HEK293 (cell line): ENCODE data around the gene CA11.

ENCODE experiments used
- MYNN ChIP-seq: fragments of 450-650 bp; formaldehyde crosslinking; IDR thresholded peaks from 2 replicates; pipeline ENCODE4 v1.5.1; 2016; ENCODE audit warnings: missing biosample characterization, missing genetic modification characterization, borderline replicate concordance
- PRDM2 ChIP-seq: fragments of 450-650 bp; formaldehyde crosslinking; IDR thresholded peaks from 2 replicates; pipeline ENCODE4 v1.5.1; 2016; ENCODE audit warnings: missing biosample characterization, missing genetic modification characterization, borderline replicate concordance
- SCRT2 ChIP-seq: fragments of 450-650 bp; formaldehyde crosslinking; IDR thresholded peaks from 2 replicates; pipeline ENCODE4 v1.5.1; 2016; ENCODE audit warnings: missing biosample characterization, missing genetic modification characterization
- TCF7L2 ChIP-seq: IDR thresholded peaks from 2 replicates; pipeline ENCODE4 v1.6.1; 2011; ENCODE audit warnings: low read depth, mild to moderate bottlenecking, inconsistent platforms, low read length, moderate library complexity, borderline replicate concordance
- WT1 ChIP-seq: fragments of 450-650 bp; formaldehyde crosslinking; IDR thresholded peaks from 2 replicates; pipeline ENCODE4 v1.5.1; 2016; ENCODE audit warnings: missing biosample characterization, missing genetic modification characterization
- ZBTB26 ChIP-seq: fragments of 450-650 bp; formaldehyde crosslinking; optimal IDR thresholded peaks from 2 replicates; pipeline ENCODE3; 2016; ENCODE audit warnings: missing biosample characterization, mild to moderate bottlenecking, missing genetic modification characterization
- ZNF148 ChIP-seq: fragments of 450-650 bp; formaldehyde crosslinking; IDR thresholded peaks from 2 replicates; pipeline ENCODE4 v1.5.0; 2017; ENCODE audit warnings: missing biosample characterization, missing genetic modification characterization, borderline replicate concordance
- ZNF2 ChIP-seq: fragments of 450-650 bp; formaldehyde crosslinking; IDR thresholded peaks from 2 replicates; pipeline ENCODE4 v1.5.1; 2016; ENCODE audit warnings: missing biosample characterization, missing genetic modification characterization
- ZNF202 ChIP-seq: fragments of 450-650 bp; formaldehyde crosslinking; IDR thresholded peaks from 2 replicates; pipeline ENCODE4 v1.5.1; 2016; ENCODE audit warnings: missing biosample characterization, missing genetic modification characterization, borderline replicate concordance
- ZNF362 ChIP-seq: fragments of 450-650 bp; formaldehyde crosslinking; IDR thresholded peaks from 2 replicates; pipeline ENCODE4 v1.5.1; 2016; ENCODE audit warnings: missing biosample characterization, missing genetic modification characterization
- ZNF433 ChIP-seq: fragments of 450-650 bp; formaldehyde crosslinking; IDR thresholded peaks from 2 replicates; pipeline ENCODE4 v1.5.1; 2016; ENCODE audit warnings: missing biosample characterization, missing genetic modification characterization, low read depth
- ZNF513 ChIP-seq: fragments of 450-650 bp; IDR thresholded peaks from 2 replicates; pipeline ENCODE4 v1.5.1; 2018; ENCODE audit warnings: missing biosample characterization, missing genetic modification characterization
- ZNF521 ChIP-seq: fragments of 450-650 bp; formaldehyde crosslinking; IDR thresholded peaks from 2 replicates; pipeline ENCODE4 v1.5.1; 2017; ENCODE audit warnings: missing biosample characterization, mild to moderate bottlenecking, missing genetic modification characterization
- ZNF561 ChIP-seq: fragments of 450-650 bp; IDR thresholded peaks from 2 replicates; pipeline ENCODE4 v1.5.1; 2018; ENCODE audit warnings: missing biosample characterization, missing genetic modification characterization, borderline replicate concordance
- ZNF596 ChIP-seq: fragments of 450-650 bp; IDR thresholded peaks from 2 replicates; pipeline ENCODE4 v1.5.0; 2018; ENCODE audit warnings: missing biosample characterization, mild to moderate bottlenecking, missing genetic modification characterization, moderate library complexity
- ZNF600 ChIP-seq: fragments of 450-650 bp; formaldehyde crosslinking; IDR thresholded peaks from 2 replicates; pipeline ENCODE4 v1.5.1; 2016; ENCODE audit warnings: missing biosample characterization, missing genetic modification characterization
- ZNF610 ChIP-seq: fragments of 450-650 bp; formaldehyde crosslinking; IDR thresholded peaks from 2 replicates; pipeline ENCODE4 v1.5.1; 2016; ENCODE audit warnings: missing biosample characterization, missing genetic modification characterization, borderline replicate concordance
- ZNF629 ChIP-seq: fragments of 450-650 bp; formaldehyde crosslinking; IDR thresholded peaks from 2 replicates; pipeline ENCODE4 v1.5.1; 2017; ENCODE audit warnings: missing biosample characterization, missing genetic modification characterization
- ZNF776 ChIP-seq: fragments of 450-650 bp; formaldehyde crosslinking; IDR thresholded peaks from 2 replicates; pipeline ENCODE4 v1.5.0; 2017; ENCODE audit warnings: missing biosample characterization, missing genetic modification characterization, borderline replicate concordance
- ZNF777 ChIP-seq: fragments of 450-650 bp; formaldehyde crosslinking; IDR thresholded peaks from 2 replicates; pipeline ENCODE4 v1.5.1; 2017; ENCODE audit warnings: missing biosample characterization, missing genetic modification characterization, borderline replicate concordance
- ZNF843 ChIP-seq: fragments of 450-650 bp; formaldehyde crosslinking; IDR thresholded peaks from 2 replicates; pipeline ENCODE4 v1.5.1; 2016; ENCODE audit warnings: missing biosample characterization, missing genetic modification characterization
- ZSCAN23 ChIP-seq: fragments of 450-650 bp; formaldehyde crosslinking; IDR thresholded peaks from 2 replicates; pipeline ENCODE4 v1.5.1; 2016; ENCODE audit warnings: missing biosample characterization, missing genetic modification characterization
- ZSCAN30 ChIP-seq: fragments of 450-650 bp; IDR thresholded peaks from 2 replicates; pipeline ENCODE4 v1.5.1; 2018; ENCODE audit warnings: missing biosample characterization, mild to moderate bottlenecking, missing genetic modification characterization, moderate library complexity
- TF ChIP-seq, protein P1 (sequence below): fragments of 450-650 bp; formaldehyde crosslinking; IDR thresholded peaks from 2 replicates; pipeline ENCODE4 v1.5.1; 2016; ENCODE audit warnings: missing biosample characterization, missing genetic modification characterization
- TF ChIP-seq, protein P2 (sequence below): fragments of 450-650 bp; formaldehyde crosslinking; IDR thresholded peaks from 2 replicates; pipeline ENCODE4 v1.5.1; 2016; ENCODE audit warnings: missing biosample characterization, missing genetic modification characterization

The CA11 gene

GRCh38 chr19:48636859-48637448 is 9.0 kb downstream of the CA11 start, which contains the start of gene DBP (continued):
- TF ChIP-seq PRDM2 (no peak), ZNF843 (tag by site-specific recombination) (no peak), ZNF433 (tag by site-specific recombination) (no peak), ZNF777 (tag by site-specific recombination) (no peak), ZNF362 (peak; percentile 98), ZNF513 (tag by site-specific recombination) (no peak), SCRT2 (no peak), MYNN (tag by site-specific recombination) (no peak), ZNF561 (no peak), ZNF600 (tag by site-specific recombination) (peak; percentile 97), ZNF202 (tag by site-specific recombination) (no peak), ZBTB26 (tag by site-specific recombination) (no peak), ZSCAN23 (tag by site-specific recombination) (no peak), ZNF596 (tag by site-specific recombination) (no peak), ZNF610 (tag by site-specific recombination) (no peak), ZNF776 (tag by site-specific recombination) (no peak), ZNF2 (tag by site-specific recombination) (peak; percentile 33; the same call in 1 of the 2 replicates), ZNF521 (no peak), ZNF629 (tag by site-specific recombination) (no peak), ZSCAN30 (0 out of 2 replicates have a peak, but pooled peaks have one; percentile 7), TCF7L2 (no peak), WT1 (tag by site-specific recombination) (no peak), ZNF148 (tag by site-specific recombination) (no peak)
- TF ChIP-seq, protein P1, sequence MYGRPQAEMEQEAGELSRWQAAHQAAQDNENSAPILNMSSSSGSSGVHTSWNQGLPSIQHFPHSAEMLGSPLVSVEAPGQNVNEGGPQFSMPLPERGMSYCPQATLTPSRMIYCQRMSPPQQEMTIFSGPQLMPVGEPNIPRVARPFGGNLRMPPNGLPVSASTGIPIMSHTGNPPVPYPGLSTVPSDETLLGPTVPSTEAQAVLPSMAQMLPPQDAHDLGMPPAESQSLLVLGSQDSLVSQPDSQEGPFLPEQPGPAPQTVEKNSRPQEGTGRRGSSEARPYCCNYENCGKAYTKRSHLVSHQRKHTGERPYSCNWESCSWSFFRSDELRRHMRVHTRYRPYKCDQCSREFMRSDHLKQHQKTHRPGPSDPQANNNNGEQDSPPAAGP (tag by site-specific recombination) = 0 out of 2 replicates have a peak, but pooled peaks have one; percentile 14
- TF ChIP-seq, protein P2, sequence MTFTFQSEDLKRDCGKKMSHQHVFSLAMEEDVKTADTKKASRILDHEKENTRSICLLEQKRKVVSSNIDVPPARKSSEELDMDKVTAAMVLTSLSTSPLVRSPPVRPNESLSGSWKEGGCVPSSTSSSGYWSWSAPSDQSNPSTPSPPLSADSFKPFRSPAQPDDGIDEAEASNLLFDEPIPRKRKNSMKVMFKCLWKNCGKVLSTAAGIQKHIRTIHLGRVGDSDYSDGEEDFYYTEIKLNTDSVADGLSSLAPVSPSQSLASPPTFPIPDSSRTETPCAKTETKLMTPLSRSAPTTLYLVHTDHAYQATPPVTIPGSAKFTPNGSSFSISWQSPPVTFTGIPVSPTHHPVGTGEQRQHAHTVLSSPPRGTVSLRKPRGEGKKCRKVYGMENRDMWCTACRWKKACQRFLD = no peak
